Transverse colon (tissue), 4 donors: ENCODE results near the gene MCOLN2.

ENCODE experiments used
- POLR2AphosphoS5 ChIP-seq, 3 donors: sonication (generic); formaldehyde crosslinking; IDR thresholded peaks; one replicate each; pipeline ENCODE4 v1.6.1; 2016; ENCODE audit warnings: antibody characterized with exemption in 3 of 3
- TF ChIP-seq, protein P1 (sequence below), 5 experiments: fragments of 200-600 bp in 3 of 5; fragments of 450-650 bp in 2 of 5; sonication (generic) in 3 of 5; IDR thresholded peaks; 1 replicate in 2 of 5; 2 replicates in 3 of 5; pipeline ENCODE4 v1.5.1; 2016 to 2017; ENCODE audit warnings: antibody characterized with exemption in 5 of 5, inconsistent platforms in 3 of 5, mild to moderate bottlenecking in 2 of 5, moderate library complexity in 1 of 5

DNA sequence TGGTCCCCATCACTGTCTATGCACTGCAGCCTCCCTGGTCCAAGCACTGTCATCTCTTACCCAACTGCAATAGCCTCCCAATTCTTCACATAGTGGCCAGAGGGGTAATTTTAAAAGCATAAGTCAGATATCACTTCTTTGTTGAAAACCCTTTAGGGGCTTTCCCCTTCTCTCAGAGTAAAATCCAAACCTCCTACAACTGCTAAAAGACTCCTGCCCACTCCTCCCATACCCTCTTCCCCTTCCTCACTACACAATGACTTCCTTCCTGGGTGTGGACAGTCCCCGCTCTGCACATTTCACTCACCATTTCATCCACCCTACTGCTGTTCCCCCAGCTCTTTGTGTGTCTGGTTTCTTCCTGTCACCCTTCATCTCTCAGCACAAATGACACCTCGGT lies 8.3 kb downstream of the MCOLN2 start:
- TF ChIP-seq, protein P1, sequence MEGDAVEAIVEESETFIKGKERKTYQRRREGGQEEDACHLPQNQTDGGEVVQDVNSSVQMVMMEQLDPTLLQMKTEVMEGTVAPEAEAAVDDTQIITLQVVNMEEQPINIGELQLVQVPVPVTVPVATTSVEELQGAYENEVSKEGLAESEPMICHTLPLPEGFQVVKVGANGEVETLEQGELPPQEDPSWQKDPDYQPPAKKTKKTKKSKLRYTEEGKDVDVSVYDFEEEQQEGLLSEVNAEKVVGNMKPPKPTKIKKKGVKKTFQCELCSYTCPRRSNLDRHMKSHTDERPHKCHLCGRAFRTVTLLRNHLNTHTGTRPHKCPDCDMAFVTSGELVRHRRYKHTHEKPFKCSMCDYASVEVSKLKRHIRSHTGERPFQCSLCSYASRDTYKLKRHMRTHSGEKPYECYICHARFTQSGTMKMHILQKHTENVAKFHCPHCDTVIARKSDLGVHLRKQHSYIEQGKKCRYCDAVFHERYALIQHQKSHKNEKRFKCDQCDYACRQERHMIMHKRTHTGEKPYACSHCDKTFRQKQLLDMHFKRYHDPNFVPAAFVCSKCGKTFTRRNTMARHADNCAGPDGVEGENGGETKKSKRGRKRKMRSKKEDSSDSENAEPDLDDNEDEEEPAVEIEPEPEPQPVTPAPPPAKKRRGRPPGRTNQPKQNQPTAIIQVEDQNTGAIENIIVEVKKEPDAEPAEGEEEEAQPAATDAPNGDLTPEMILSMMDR (IDR thresholded peaks at IDR 0.05) = no peak
- TF ChIP-seq POLR2AphosphoS5 (IDR thresholded peaks at IDR 0.05) = no peak
